Stimulated activated naive CD4-positive, alpha-beta T cell (primary cell): ENCODE measurements around the gene FGD2.
"Not testable (repeated sequence)": the region's sequence is repeated elsewhere in the genome, so short reads cannot be mapped to it uniquely, and the experiment has no call there.

ENCODE experiments used
- DNase-seq, 6 experiments: peaks; one replicate each; lab custom pipeline; 2025; lab: John Stamatoyannopoulos, UW

Gene FGD2

DNA sequence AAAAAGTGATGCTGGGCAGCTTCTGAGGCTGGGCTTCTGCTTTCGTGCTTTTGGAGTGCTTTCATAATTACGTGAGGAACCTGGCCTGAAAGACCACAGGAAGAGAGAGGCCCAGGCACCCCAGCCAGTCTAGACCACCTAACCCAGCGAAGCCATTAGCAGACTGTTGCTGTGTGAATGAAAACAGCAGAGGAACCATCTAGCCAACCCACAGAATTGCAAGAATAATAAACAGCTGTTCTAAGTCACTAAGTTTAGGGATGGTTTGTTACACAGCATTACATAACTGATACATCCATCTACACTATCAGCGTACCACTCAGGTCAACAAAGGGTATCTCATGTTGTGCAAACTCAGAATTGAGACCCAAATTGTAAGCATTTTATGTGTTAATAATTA lies 34.5 kb downstream of the FGD2 start:
- no peak for DNase-seq

GRCh38 chr6:37041521-37041920 lies 36.1 kb downstream of the FGD2 start:
- no peak for DNase-seq

DNA sequence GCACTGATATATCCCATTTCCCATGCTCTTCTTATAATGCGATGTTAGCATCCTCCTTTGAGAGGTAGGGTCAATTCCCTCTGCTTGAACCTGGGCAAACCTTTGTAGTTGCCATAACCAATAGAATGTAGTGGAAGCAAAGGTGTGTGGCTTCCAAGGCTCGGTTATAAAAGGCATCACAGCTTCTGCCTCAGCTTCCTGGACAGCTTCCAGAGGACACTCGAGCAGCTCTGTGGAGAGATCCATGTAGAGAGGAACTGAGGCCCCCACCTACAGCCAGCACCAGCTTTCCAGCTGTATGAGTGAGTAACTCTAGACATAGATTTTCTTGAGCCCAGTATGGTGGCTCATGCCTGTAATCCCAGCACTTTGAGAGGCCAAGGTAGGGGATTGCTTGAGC lies 36.7 kb downstream of the FGD2 start:
- DNase-seq: no peak

DNA sequence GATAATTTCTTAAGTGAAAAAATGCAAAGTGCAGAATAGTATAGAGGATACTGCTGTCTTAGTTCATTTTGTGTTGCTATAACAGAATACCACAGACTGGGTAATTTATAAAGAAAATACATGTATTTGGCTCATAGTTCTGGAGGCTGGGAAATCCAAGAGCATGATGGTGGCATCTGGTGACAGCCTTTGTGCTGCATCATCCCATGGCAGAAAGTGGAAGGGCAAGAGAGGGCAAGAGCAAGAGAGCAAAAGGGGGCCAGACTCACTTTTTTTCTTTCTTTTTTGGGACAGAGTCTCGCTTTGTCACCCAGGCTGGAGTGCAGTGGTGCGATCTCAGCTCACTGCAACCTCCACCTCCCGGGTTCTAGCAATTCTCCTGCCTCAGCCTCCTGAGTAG lies 37.6 kb downstream of the FGD2 start:
- DNase-seq: not testable (repeated sequence)

DNA sequence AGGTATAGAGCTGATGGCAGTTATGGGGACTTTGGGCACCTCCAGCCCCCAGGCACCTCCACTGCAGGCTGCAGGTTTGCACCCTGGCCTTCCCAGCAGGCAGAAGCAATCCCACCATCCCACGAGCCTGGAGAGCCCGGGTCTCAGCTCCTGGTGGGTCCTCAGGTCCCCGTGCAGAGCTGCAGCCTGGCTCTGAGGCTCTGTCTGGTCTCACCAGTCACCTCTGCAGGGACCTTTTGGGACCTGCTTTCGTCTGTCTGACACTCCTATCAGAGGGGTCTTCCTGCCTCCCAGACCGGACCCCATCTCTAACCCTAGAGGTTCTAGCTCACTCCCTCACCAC lies 41.9 kb downstream of the FGD2 start:
- DNase-seq: peak in 1 of 6 experiments; percentile 13

DNA sequence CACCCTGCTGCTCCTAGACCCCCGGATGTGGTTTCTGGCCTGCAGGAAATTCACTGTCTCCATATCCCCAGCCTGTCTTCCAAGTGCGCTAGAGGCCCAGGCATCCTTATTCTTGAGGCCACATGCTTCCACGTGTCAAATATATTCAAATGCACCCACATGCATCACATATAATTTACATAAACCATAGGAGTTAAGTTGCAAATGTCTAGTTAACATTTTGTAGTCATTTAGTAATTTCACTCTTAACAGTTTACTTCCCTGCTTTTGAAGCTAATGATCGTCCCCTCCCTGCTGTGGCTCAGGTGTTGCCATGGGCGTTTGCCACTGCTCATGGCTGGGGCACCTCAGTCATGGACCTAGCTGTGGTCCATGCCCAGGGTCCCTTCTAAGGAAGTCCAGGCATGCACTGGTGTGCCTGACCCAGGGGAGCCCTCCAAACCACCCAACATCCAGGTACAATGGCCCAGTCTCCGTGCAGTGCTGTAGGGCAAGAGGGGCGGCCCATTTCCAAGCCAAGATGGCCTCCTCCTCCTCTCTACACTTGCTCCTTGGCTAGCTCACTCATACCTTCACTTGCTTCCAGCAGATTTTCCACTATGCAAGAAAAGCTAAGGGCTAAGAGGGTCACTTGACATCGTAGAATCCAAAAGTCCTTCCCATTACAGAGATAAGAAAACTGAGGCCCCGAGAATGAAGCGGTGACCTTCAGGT lies 42.4 kb downstream of the FGD2 start:
- no peak for DNase-seq

GRCh38 chr6:37048403-37048850 lies 43.0 kb downstream of the FGD2 start:
- DNase-seq: no peak

DNA sequence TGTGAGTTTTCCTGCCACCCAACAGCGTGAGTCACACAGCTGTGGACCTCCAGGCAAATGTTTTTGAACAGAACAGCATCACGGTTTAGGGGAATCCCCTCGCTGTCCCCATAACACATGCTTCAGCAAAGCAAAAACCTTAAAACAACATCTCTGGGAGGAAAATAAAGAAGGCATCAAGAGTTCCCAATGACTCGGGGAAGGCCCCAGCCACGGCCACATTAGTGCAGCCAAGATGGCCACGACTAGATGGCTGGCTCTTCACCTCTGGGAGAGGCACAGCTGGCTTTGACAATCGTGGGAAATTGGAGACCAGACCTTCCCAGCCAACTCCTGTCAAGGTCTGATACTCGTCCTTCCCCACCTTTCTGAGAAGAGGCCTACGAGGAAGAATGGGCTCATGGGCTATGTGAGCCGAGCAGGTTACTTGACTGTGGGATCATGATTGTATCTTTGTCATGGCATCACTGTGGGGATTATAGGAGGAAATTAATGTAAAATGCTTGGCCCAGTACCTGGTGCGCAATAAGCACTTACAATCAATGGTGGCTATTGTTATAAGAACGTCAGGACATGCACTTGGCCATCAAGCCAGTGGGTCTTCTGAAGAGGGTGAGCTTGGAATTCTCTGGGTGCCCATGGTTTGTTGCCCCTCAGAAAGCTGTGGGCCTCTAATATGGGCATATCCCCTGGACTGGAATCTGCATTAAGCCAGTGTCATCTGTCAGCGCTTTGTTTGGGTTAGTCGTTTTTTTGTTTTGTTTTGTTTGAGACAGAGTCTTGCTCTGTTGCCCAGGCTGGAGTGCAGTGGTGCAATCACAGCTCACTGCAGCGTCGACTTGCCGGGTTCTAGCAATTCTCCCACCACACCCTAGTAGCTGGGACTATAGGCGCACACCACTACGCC lies 43.6 kb downstream of the FGD2 start:
- DNase-seq: peak; percentile 28 to 59 (median 52)

DNA sequence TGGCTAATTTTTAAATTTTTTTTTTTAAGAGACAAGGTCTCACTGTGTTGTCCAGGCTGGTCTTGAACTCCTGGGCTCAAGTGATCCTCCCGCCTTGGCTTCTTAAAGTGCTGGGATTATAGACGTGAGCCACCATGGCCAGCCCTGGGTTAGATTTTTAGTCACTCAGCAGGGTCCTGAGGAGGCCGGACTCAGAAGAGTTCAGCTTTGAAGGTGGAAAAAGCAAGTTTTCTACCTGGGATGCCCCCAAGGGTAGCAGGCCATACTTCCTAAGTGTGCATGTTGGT lies 44.2 kb downstream of the FGD2 start:
- no peak for DNase-seq

GRCh38 chr6:37050045-37050853 lies 44.8 kb downstream of the FGD2 start:
- peak; percentile 8 to 59 (median 18) for DNase-seq

DNA sequence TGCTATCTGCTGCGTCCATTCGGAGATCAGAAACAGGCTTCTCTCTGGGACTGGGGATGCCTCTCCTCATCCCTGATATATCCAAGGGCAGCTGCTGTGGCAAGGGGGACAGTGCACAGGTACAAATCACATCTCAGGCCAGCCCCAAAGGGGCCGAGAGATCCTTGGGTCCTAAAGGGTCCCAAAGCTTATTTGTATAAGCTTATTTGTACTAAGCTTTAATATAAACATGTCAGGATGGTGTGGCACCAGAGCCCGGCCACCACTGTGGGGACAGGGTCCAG lies 45.3 kb downstream of the FGD2 start:
- DNase-seq: no peak

DNA sequence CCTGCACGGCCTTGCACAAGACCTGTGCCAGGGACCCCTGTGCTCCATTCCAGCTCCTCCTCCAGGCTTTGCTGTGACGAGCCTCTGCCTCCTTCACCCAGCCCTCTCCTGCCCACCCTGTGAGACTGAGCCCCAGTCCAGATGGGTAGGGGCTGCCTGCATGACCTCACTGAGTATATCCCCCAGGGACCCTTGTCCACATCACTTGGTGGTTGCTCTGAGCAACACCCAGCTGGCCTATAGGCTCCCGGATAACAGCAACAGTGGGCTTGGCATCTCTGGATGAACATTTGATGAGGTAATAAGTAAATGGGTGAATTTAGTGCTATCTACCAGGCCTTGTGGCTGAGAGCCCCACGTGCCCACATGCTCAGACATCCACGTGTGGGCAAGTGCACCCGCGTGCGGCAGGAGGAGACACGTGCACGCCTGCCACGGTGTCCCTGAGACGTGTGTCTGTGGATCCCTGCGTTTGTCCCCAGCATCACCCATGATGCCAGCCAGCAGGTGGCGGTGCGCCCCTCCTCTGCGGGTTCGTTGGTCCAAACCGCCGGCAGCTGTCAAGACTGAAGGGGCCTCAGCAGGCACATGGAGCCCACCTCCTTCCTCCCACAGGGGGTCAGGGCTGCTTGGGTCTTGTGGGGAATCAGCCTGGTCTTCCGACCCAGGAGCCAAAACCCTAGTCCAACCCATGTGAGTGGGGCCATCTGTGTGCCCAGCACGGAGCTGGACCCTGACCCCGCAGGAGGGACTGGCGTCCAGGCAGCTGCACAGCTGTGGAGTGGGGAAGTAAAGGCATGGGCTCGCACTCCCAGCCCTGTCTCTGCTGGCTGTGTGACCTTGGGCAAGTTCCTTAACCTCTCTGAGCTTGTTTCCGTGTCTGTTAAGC lies 45.9 kb downstream of the FGD2 start:
- DNase-seq: peak; percentile 72 to 82 (median 78)

DNA sequence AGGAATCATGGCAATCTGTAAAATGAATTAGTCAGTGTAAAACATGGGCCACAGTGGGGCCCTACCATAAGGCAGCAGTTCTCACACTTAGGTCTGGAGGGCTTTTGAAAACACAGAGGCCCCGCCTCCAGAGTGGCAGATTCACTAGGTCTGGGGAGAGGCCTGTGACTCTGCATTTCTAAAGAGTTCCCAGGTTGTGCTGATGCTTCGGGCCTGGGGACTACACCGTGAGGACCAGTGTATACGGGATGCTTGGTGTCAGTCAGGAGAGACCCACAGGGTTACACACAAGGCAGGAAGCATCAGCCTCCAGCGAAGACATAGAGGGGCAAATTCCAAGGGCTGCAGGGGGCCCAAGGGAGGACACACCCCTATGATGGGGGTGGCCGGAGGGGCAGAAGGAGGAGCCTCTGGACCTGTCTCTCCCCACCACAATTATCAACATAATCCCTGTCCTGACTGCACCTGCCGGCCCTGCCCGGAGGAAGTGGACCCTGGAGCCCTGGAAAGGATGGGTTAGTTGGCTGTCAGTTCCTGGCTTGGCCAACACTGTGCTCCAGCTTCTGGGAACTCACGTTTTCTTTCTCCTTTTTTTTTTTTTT lies 46.7 kb downstream of the FGD2 start:
- no peak for DNase-seq

- DNase-seq: no peak
Observed at GRCh38 chr6:37053683-37054082, 48.2 kb downstream of the FGD2 start.

DNA sequence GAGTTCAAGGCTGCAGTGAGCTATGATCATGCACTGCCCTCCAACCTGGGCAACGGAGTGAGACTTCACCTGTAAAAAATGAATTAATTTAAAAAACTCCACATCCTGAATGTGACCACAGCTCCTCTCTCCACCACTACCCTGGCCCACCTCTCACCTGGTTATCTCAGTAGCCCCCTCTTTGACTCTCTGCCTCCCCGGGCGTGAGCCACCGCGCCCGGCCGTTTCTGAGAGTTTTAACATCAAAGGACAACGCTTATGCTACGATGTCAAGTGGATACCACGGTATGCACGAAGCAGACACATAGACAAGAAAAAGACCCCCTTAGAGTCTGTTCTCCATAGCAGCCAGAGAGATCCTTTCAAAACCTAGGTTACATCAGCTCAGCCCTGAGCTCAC lies 48.7 kb downstream of the FGD2 start:
- DNase-seq: no peak

- no peak for DNase-seq
Observed at GRCh38 chr6:37054580-37054979, 49.1 kb downstream of the FGD2 start.

GRCh38 chr6:37056112-37056403 lies 50.6 kb downstream of the FGD2 start:
- no peak for DNase-seq

GRCh38 chr6:37056439-37057127 lies 51.1 kb downstream of the FGD2 start:
- DNase-seq: no peak

- DNase-seq: no peak
Observed at GRCh38 chr6:37057128-37057471, 51.6 kb downstream of the FGD2 start.

- no peak for DNase-seq
Observed at GRCh38 chr6:37057678-37058077, 52.2 kb downstream of the FGD2 start.

- no peak for DNase-seq
Observed at GRCh38 chr6:37058084-37058586, 52.7 kb downstream of the FGD2 start.
